Skin epidermis (tissue), 12 donors: Measurements from ENCODE around the gene ATL1.
A peak's percentile ranks its signal among the peaks of the same experiment; 100 is the strongest.

ENCODE experiments used
- H3K27ac ChIP-seq, 21 experiments: fragments of 200-600 bp; sonication (generic) in 11 of 21; one replicate each; pipeline ENCODE4 v1.5.0; 2020; ENCODE audit warnings: mild to moderate bottlenecking in 3 of 21, inconsistent platforms in 2 of 21, moderate library complexity in 2 of 21
- H3K4me3 ChIP-seq, 7 experiments: fragments of 200-600 bp; sonication (generic) in 2 of 7; one replicate each; pipeline ENCODE4 v1.5.0; 2020; ENCODE audit warnings: inconsistent platforms in 2 of 7, mild to moderate bottlenecking in 2 of 7, moderate library complexity in 1 of 7

The ATL1 gene

DNA sequence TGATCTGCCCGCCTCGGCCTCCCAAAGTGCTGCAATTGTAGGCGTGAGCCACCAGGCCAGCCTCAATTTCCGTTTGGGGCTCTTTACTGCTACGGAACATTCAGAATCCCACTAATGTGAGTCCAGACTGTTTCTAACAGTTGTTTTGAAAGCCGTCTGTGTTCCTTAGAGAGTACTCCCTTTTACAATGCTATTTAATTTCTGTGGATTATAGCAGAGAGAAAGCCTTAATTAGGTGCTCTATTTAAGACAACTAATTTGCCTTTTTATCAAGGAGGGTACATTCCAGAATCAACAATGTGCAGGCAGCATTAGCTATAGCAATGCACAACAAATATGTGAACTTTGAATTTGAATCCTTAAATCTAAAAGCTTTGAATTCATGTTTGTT, 110.9 kb downstream of the ATL1 start:
- Histone ChIP-seq H3K4me3 (no peak overlapping the region), H3K27ac (peak overlapping the region in 1 of 21 experiments; percentile 8)

DNA sequence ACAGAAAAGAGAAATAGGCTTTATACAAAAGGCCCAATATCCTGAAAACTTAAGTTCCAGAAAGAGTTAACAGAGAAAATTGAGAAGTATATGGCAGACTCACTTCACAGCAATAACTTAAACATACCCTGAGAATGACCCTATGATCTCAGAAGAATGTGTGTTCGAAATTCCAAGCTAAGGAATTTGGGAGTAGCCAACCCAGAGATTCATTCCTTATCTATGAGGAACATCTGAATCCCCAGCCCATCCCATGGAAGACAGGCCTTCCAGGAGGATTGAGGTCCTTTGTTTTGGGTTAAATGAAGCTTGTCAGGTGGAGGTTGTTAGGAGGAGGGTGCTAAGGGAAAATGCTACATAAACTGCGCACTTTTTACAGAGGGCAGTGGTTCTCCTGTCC, 115.7 kb downstream of the ATL1 start:
- no peak overlapping the region for H3K27ac ChIP-seq

DNA sequence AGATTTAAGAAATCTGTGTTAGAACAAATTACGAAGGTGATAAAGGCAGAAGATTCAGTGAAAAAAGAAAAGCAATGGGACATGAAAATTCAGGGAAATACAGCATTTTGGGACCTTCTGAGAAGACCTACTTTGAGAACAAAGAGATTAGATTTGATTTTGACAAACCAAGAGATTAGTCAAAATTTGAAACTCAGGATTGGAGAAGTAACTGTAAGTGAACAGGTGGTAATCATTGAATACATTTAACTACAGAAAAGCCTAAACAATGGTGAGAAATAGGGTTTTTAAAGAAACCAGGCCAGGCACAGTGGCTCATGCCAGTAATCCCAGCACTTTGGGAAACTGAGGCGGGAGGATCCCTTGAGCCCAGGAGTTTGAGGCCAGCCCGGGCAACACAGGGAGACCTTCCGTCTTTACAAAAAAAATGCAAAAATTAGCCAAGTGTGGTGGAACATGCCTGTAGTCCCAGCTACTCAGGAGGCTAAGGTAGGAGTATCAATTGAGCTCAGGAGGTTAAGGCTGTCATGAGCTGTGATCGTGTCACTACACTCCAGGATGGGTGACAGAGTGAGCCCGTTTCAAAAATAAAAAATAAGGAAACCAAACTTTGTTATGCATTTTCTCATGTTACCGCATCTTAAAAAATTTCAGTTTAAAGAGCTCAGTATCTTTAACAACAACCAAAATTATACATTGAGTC, 117.0 kb downstream of the ATL1 start:
- Histone ChIP-seq H3K4me3 (no peak overlapping the region), H3K27ac (peak overlapping the region in 14 of 21 experiments; percentile 2 to 74 (median 56))

More for the DNA sequence above, 115.7 kb downstream of the ATL1 start:
- H3K4me3 ChIP-seq, result no peak overlapping the region

DNA sequence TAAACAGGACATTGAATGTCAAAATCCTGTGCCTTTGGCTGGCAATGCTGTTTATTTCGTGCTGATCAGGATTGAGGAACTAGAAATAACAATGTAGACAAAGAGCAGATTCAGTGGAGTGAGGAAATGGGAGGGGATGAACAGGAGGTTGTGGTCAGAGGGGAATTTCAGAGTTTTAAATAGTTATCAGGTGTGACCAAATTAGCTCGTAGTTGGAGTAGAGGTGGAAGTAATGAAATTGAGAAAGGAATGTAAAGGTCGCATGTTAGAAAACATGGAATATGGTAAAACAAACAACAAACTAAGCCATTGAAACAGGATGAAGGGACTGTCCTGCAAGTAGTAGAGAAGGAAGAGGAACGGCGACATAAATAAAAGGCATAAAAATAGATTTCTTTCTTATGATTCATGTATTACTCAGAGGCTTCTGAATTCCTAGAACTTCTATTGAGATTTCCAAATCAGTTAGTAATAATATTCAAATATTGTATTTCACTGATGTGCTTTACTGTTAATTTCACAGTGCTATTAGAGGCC, 117.7 kb downstream of the ATL1 start:
- Histone ChIP-seq H3K27ac (peak overlapping the region in 16 of 21 experiments; percentile 2 to 74 (median 58)), H3K4me3 (no peak overlapping the region)

DNA sequence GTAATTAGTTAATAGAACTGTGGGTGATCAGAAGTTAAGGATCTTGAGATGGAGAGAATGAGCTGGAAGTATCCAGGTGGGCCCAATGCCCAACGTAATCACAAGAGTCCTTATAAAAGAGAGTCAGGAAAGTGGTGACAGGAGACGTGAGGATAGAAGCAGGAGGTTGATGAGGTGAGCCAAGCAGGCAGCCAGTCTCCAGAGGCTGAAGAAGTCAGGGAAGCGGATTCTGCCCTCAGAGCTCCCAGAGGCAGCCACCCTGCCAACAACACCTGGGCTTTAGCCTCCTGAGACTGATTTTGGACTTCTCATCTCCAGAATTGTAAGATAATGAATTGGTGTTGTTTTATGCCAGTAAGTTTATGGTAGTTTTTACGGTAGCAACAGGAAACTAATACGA, 118.2 kb downstream of the ATL1 start:
- peak overlapping the region in 18 of 21 experiments; percentile 2 to 74 (median 55) for H3K27ac ChIP-seq
- H3K4me3 ChIP-seq, result no peak overlapping the region

DNA sequence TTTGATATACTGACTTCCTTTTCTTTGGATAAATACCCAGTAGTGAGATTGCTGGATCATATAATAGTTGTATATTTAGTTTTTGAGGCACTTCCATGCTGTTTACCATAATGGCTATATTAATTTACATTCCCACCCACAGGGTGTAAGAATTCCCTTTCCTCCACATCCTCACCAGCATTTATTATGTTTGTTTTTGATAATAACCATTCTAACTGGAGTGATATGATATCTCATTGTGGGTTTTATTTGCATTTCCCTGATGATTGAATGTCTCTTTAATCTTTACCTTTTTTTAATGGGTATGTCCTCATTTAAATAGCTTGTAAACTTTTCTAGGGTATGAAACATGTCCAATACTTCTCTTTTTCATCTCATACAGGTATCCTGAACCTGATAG, 119.7 kb downstream of the ATL1 start:
- no peak overlapping the region for H3K27ac ChIP-seq
- H3K4me3 ChIP-seq, result no peak overlapping the region
